Astrocyte of the cerebellum (primary cell): ENCODE data around the gene CDYL2.

ENCODE experiments used
- DNase-seq: peaks from one replicate; pipeline ENCODE4 v3.0.0-alpha.2; 2011; ENCODE audit warnings: low read depth
- H3K4me3 ChIP-seq: 2 replicates; pipeline ENCODE4 v1.5.1; 2011; ENCODE audit warnings: mild to moderate bottlenecking, low read depth, low read length, moderate library complexity
- in situ Hi-C: cut with HindIII; loops from 2 replicates; pipeline ENCODE4 v1.10.0; 2017; ENCODE audit warnings: low sequenced_read_pairs
- TF ChIP-seq, protein P1 (sequence below): IDR thresholded peaks from 2 replicates; pipeline ENCODE4 v1.5.1; 2012; ENCODE audit warnings: low read length, low read depth, moderate library complexity, mild to moderate bottlenecking; ENCODE audit errors: missing control alignments

The CDYL2 gene

DNA sequence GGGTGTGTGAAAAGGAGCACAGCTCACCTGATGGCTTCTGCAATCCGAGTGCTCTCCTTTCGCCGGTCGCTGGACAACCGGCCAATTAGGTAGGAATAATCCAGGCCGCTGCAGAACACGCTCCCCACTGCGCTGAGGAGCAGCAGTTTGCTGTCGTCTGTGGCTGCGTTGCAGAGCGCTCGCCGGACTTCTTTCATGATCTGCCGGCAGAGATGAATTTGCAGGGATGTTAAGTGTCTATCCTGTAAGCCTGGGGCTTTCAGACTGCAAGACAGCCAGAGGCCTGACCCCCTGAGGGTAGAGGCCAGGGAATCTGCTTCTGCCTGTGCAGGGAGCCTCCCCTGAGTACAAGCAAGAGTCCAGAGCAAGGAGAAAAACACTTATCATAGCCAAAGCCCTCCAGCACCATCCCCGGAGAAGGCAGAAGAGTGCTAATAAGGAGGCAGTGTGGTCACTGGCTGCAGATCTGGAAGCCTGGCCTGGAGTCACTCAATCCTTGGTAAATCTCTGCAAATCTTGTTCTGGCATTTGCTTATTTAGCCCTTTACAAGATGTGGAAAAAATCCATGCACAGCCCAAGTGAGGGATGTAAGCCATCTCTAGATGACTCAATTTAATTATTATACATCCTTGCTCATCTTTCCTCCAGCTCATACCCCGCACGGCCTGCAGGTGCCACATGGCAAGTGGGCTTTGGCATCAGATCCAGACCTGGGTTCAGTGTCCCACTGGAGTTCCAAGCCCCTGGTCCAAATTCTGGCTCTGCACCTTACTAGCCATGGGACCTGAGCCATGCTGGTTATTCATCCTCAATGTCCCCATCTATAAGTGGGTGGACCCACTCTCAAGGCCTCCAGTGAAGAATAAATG is 183.4 kb downstream of the CDYL2 start:
- no peak for DNase-seq
- TF ChIP-seq, protein P1, sequence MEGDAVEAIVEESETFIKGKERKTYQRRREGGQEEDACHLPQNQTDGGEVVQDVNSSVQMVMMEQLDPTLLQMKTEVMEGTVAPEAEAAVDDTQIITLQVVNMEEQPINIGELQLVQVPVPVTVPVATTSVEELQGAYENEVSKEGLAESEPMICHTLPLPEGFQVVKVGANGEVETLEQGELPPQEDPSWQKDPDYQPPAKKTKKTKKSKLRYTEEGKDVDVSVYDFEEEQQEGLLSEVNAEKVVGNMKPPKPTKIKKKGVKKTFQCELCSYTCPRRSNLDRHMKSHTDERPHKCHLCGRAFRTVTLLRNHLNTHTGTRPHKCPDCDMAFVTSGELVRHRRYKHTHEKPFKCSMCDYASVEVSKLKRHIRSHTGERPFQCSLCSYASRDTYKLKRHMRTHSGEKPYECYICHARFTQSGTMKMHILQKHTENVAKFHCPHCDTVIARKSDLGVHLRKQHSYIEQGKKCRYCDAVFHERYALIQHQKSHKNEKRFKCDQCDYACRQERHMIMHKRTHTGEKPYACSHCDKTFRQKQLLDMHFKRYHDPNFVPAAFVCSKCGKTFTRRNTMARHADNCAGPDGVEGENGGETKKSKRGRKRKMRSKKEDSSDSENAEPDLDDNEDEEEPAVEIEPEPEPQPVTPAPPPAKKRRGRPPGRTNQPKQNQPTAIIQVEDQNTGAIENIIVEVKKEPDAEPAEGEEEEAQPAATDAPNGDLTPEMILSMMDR: no peak
- in situ Hi-C loops: no loop called here
- no peak overlapping the region for H3K4me3 ChIP-seq

DNA sequence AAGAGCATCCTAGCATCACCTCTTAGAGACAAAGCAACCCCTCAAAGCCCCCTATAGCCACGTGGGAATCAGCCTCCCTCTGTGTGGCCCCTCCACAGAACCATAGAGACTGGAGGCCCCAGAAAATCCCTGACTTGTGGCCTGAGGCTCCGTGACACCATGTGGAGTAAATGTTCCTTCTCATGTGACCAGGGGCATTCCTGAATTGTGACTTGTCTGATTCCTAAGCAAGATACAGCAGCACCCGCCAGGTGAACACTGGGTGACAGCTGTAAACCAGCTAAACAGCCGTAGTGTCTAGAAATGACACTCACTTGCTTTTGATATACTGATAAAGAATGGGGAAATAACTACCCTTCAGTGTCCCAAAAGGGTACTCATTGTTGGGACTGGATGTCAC is 184.6 kb downstream of the CDYL2 start:
- in situ Hi-C loops: no loop called here
- TF ChIP-seq, protein P1: no peak
- no peak for DNase-seq
- H3K4me3 ChIP-seq: no peak overlapping the region

DNA sequence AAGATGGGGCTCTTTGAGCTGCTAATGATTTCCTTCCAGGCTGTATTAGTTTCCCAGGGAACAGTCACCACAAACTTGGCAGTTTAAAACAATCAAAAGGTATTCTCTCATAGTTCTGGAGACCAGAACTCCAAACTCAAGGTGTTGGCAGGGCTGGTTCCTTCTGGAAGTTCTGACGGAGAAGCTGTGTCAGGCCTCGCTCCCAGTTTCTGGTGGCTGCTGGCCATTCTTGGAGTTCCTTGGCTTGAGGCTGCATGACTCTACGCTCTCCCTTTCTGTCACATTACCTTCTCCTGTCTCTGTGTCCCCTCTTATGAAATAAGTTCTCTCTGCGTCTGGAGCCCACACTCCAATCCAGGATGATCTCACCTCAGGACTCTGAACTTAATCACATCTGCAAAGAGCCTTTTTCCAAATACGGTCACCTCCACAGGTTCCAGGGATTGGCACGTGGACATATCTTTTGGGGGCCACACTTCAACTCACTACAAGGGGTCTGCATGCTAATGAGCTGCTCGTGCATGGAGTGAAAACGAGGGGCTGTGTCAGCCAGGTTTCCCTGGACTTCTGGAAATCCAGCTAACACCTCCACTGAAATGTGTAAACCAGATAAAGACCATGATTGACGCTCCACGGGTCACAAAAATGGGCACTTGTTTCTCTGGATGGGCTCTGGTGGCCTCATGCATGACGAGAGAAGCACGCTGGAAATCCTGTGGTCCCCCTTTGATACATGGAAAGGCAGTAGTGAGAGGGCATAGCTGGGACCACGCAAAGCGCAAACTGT is 185.3 kb downstream of the CDYL2 start:
- in situ Hi-C loops: no loop called here
- TF ChIP-seq, protein P1: no peak
- no peak for DNase-seq
- H3K4me3 ChIP-seq: no peak overlapping the region

DNA sequence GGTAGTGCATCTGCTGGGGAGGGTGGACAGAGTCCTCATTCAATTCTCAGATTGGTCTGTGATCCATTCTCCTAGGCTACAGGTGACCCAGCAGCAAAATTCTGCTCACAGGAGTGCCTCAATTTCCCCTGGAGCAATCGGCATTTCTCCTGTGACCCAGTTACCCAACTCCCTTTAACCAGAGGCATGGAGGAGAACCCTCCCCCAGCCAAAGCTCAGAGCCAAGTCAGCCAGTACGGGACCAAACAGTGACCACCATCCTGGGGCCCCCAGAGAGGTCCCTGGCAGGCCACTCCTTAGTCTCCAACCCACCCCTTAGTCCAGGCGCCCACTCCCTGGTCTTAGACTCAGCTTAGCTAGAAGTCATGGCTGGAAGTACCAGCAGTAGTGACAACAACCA is 188.0 kb downstream of the CDYL2 start:
- TF ChIP-seq, protein P1: no peak
- in situ Hi-C loops: no loop called here
- DNase-seq: no peak
- H3K4me3 ChIP-seq: no peak overlapping the region

DNA sequence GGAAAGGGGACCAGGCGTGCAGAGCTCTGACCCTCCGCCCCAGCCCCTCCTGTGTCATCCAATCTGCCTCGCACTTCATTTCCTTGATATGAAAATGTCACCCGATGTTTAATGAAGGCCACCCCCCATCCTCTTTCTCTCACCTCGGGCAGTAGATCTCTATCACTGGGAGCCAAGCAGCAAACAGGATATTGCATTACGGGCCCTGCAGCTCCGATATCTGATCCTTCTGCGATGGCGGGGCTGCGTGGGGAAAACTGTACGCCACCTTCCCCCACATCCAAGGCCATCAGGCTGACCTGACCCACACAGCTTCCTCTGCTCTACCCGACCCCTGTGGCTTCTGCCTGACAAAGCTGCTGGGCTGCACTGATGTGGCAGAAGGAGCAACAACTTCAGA is 188.7 kb downstream of the CDYL2 start:
- in situ Hi-C loops: no loop called here
- no peak for DNase-seq

More for the DNA sequence above, 188.7 kb downstream of the CDYL2 start:
- no peak overlapping the region for H3K4me3 ChIP-seq
- TF ChIP-seq, protein P1: no peak
